ENCODE results near the gene ASB5. TPM values are rescaled to one million over a fixed set of nuclear protein-coding genes. Genes with fewer than 3 reads are reported as not detected.

The ASB5 gene
- total and polyA plus RNA-seq, 10 donors, result 0.06 to 0.50 TPM; not detected in 8

GRCh38 chr4:176229645-176230044, 39.4 kb downstream of the ASB5 start:
- WGBS, 5 donors, result 56 to 72% (median 63%) methylated on average over 4 of the region's 4 CpGs
- TF ChIP-seq POLR2A (IDR thresholded peaks at IDR 0.05) (no peak), POLR2AphosphoS5 (IDR thresholded peaks at IDR 0.05) (no peak), CTCF (IDR thresholded peaks at IDR 0.05 in 8 of 11, conservative IDR thresholded peaks at IDR 0.05 in 3 of 11) (no peak)
- no peaks in the 10 kb centered on the region for H3K4me1 ChIP-seq
- H3K27ac ChIP-seq, result no peak overlapping the region
- no peaks in the 10 kb centered on the region for H3K36me3 ChIP-seq
- no peak overlapping the region for H3K4me3 ChIP-seq
- no peak for DNase-seq
- intact Hi-C loops (cut with DNase I; ENCODE audit: low total_unique reads), result no loop called here
- H3K27me3 ChIP-seq (replicated peaks in 1 of 7), result no peaks in the 10 kb centered on the region
- H3K9me3 ChIP-seq, result no peaks in the 10 kb centered on the region

GRCh38 chr4:176226736-176227135, 42.3 kb downstream of the ASB5 start:
- intact Hi-C loops (cut with DNase I; ENCODE audit: low total_unique reads), result no loop called here
- H3K4me3 ChIP-seq, result no peak overlapping the region
- no peaks in the 10 kb centered on the region for H3K36me3 ChIP-seq
- H3K27ac ChIP-seq, result no peak overlapping the region
- no peak for DNase-seq
- TF ChIP-seq CTCF (IDR thresholded peaks at IDR 0.05 in 8 of 11, conservative IDR thresholded peaks at IDR 0.05 in 3 of 11) (no peak), POLR2A (IDR thresholded peaks at IDR 0.05) (no peak)
- no peaks in the 10 kb centered on the region for H3K27me3 ChIP-seq (replicated peaks in 1 of 7)
- WGBS, 5 donors, result 40 to 85% (median 78%) methylated on average over 5 of the region's 5 CpGs
- H3K9me3 ChIP-seq, result no peaks in the 10 kb centered on the region
- H3K4me1 ChIP-seq, result no peaks in the 10 kb centered on the region

- intact Hi-C loops (cut with DNase I; ENCODE audit: low total_unique reads), result no loop called here
Observed at GRCh38 chr4:176223561-176223960, 45.5 kb downstream of the ASB5 start.

GRCh38 chr4:176222149-176222548, 46.9 kb downstream of the ASB5 start:
- H3K9me3 ChIP-seq, result no peaks in the 10 kb centered on the region
- no peaks in the 10 kb centered on the region for H3K27me3 ChIP-seq (replicated peaks in 1 of 7)
- no peak for DNase-seq
- no peaks in the 10 kb centered on the region for H3K4me1 ChIP-seq
- WGBS, 5 donors, result 61 to 81% (median 77%) methylated on average over 5 of the region's 5 CpGs
- TF ChIP-seq CTCF (IDR thresholded peaks at IDR 0.05 in 8 of 11, conservative IDR thresholded peaks at IDR 0.05 in 3 of 11), result no peak
- no peak for TF ChIP-seq POLR2AphosphoS5 (IDR thresholded peaks at IDR 0.05)
- no peak for TF ChIP-seq POLR2A (IDR thresholded peaks at IDR 0.05)
- intact Hi-C loops (cut with DNase I; ENCODE audit: low total_unique reads), result no loop called here
- no peak overlapping the region for H3K4me3 ChIP-seq
- H3K36me3 ChIP-seq, result no peaks in the 10 kb centered on the region
- no peak overlapping the region for H3K27ac ChIP-seq

More at GRCh38 chr4:176223561-176223960, 45.5 kb downstream of the ASB5 start:
- Histone ChIP-seq H3K4me3 (no peak overlapping the region), H3K27me3 (replicated peaks in 1 of 7) (no peaks in the 10 kb centered on the region), H3K36me3 (no peaks in the 10 kb centered on the region), H3K4me1 (no peaks in the 10 kb centered on the region), H3K9me3 (no peaks in the 10 kb centered on the region), H3K27ac (no peak overlapping the region)
- WGBS, 5 donors, result 71 to 92% (median 81%) methylated on average over 2 of the region's 2 CpGs
- TF ChIP-seq CTCF (IDR thresholded peaks at IDR 0.05 in 8 of 11, conservative IDR thresholded peaks at IDR 0.05 in 3 of 11), result no peak
- TF ChIP-seq POLR2A (IDR thresholded peaks at IDR 0.05), result no peak
- TF ChIP-seq POLR2AphosphoS5 (IDR thresholded peaks at IDR 0.05), result no peak
- no peak for DNase-seq
